Endothelial cell of umbilical vein (primary cell): ENCODE measurements around the gene RAB21. TPM values are rescaled to one million over a fixed set of nuclear protein-coding genes. Genes with fewer than 3 reads are reported as not detected.

ENCODE experiments used
- BruUV-seq: library from RNA; stranded (reverse); fragments of 400-500 nt; replicated peaks from 2 replicates; lab custom pipeline; 2021; lab: Mats Ljungman, UMichigan
- CTCF ChIA-PET: fragments of 300-600, 350-600 bp; sonication (Branson Sonifier 250); formaldehyde crosslinking; loops from one replicate; lab custom pipeline; 2021; ENCODE audit warnings: antibody characterized with exemption, inconsistent platforms; lab: Charles Lee
- POLR2A ChIA-PET: fragments of 300-600, 350-600 bp; sonication (Branson Sonifier 250); formaldehyde crosslinking; loops from one replicate; lab custom pipeline; 2021; ENCODE audit warnings: antibody characterized with exemption, inconsistent platforms; lab: Charles Lee
- DNase-seq: peaks from one replicate; pipeline ENCODE4 v3.0.0-alpha.2; 2011; ENCODE audit warnings: low read depth, low spot score
- FAIRE-seq: peaks from 2 replicates; lab custom pipeline; 2011; peaks lifted over from hg19 to GRCh38; lab: Jason Lieb, UNC
- H2AFZ ChIP-seq: 2 replicates; pipeline ENCODE4 v1.6.0; 2012; ENCODE audit warnings: low read depth, low read length, control low read depth, inconsistent platforms
- H3K27ac ChIP-seq: 2 replicates; pipeline ENCODE4 v1.5.1; 2011; ENCODE audit warnings: low read depth, mild to moderate bottlenecking, control low read depth, low read length, moderate library complexity; ENCODE audit not compliant: insufficient read depth
- H3K27me3 ChIP-seq, 2 experiments: 2 replicates each; pipeline versions ENCODE4 v1.6.0 to v1.6.1; 2011; ENCODE audit warnings: low read length in 2 of 2, mixed read lengths in 1 of 2; ENCODE audit not compliant: control insufficient read depth in 2 of 2, insufficient read depth in 2 of 2
- H3K36me3 ChIP-seq, 2 experiments: 2 replicates in 1 of 2; 3 replicates in 1 of 2; pipeline ENCODE4 v1.5.1; 2011; ENCODE audit warnings: low read length in 2 of 2, mild to moderate bottlenecking in 1 of 2, moderate library complexity in 1 of 2; ENCODE audit not compliant: control insufficient read depth in 2 of 2, insufficient read depth in 2 of 2; ENCODE audit errors: extremely low read depth in 1 of 2
- H3K4me1 ChIP-seq: 3 replicates; pipeline ENCODE4 v1.5.1; 2011; ENCODE audit warnings: mild to moderate bottlenecking, low read length; ENCODE audit not compliant: control insufficient read depth, insufficient read depth; ENCODE audit errors: extremely low read depth
- H3K4me2 ChIP-seq: 2 replicates; pipeline ENCODE4 v1.6.1; 2011; ENCODE audit warnings: low read length, control low read depth, mixed read lengths; ENCODE audit not compliant: insufficient read depth
- H3K4me3 ChIP-seq, 3 experiments: fragments of 200-600 bp in 1 of 3; sonication (generic), shearing (Covaris generic) in 1 of 3; replicated peaks in 1 of 3; 2 replicates each; pipeline ENCODE4 v1.5.1; 2011 to 2016; ENCODE audit warnings: control low read depth in 3 of 3, low read length in 3 of 3, mild to moderate bottlenecking in 2 of 3, inconsistent platforms in 1 of 3, low read depth in 1 of 3, moderate library complexity in 1 of 3; ENCODE audit not compliant: insufficient read depth in 1 of 3
- H3K79me2 ChIP-seq: 2 replicates; pipeline ENCODE4 v1.6.0; 2012; ENCODE audit warnings: low read length, inconsistent platforms; ENCODE audit not compliant: control insufficient read depth, insufficient read depth
- H3K9ac ChIP-seq: replicated peaks from 2 replicates; pipeline ENCODE3; 2011; ENCODE audit warnings: low read length, control low read depth; ENCODE audit not compliant: insufficient read depth; ENCODE audit errors: extremely low read depth
- H3K9me1 ChIP-seq: replicated peaks from 3 replicates; pipeline ENCODE4 v1.6.0; 2011; ENCODE audit warnings: mild to moderate bottlenecking, low read length; ENCODE audit not compliant: control insufficient read depth, insufficient read depth; ENCODE audit errors: extremely low read depth
- H3K9me3 ChIP-seq: replicated peaks from 2 replicates; pipeline ENCODE4 v1.5.1; 2012; ENCODE audit warnings: low read length, inconsistent platforms; ENCODE audit not compliant: control insufficient read depth, insufficient read depth
- H4K20me1 ChIP-seq: replicated peaks from 2 replicates; pipeline ENCODE3; 2011; ENCODE audit warnings: mild to moderate bottlenecking, low read length; ENCODE audit not compliant: control insufficient read depth, insufficient read depth; ENCODE audit errors: extremely low read depth
- EZH2 ChIP-seq: IDR thresholded peaks from 2 replicates; pipeline ENCODE4 v1.6.1; 2012; ENCODE audit warnings: borderline replicate concordance, low read depth, mild to moderate bottlenecking, moderate library complexity, low read length, inconsistent platforms; ENCODE audit not compliant: severe bottlenecking
- FOS ChIP-seq: IDR thresholded peaks from 2 replicates; pipeline ENCODE4 v1.6.1; 2011; ENCODE audit warnings: mild to moderate bottlenecking, low read length, moderate library complexity, borderline replicate concordance; ENCODE audit not compliant: insufficient read depth
- GATA2 ChIP-seq: IDR thresholded peaks from 2 replicates; pipeline ENCODE4 v1.7.0; 2011; ENCODE audit warnings: low read depth, mild to moderate bottlenecking, moderate library complexity, mixed read lengths, low read length; ENCODE audit not compliant: insufficient read length, insufficient read depth
- JUN ChIP-seq: IDR thresholded peaks from 2 replicates; pipeline ENCODE4 v1.6.1; 2011; ENCODE audit warnings: borderline replicate concordance, low read depth; ENCODE audit not compliant: insufficient read length, insufficient read depth
- MYC ChIP-seq: IDR thresholded peaks from one replicate; pipeline ENCODE4 v1.6.1; 2011; ENCODE audit warnings: mild to moderate bottlenecking, low read depth, low read length
- POLR2A ChIP-seq: IDR thresholded peaks from 2 replicates; pipeline ENCODE4 v1.6.1; 2012; ENCODE audit warnings: low read depth, mild to moderate bottlenecking, control low read depth, low read length
- POLR2AphosphoS5 ChIP-seq: IDR thresholded peaks from 2 replicates; pipeline ENCODE4 v1.6.1; 2012; ENCODE audit warnings: low read depth, mild to moderate bottlenecking, control low read depth, low read length, moderate library complexity; ENCODE audit not compliant: insufficient read depth
- dilution Hi-C: fragments of 300-500 bp; cut with MboI; formaldehyde crosslinking; loops from one replicate; pipeline ENCODE4 v1.15.0; 2019; ENCODE audit warnings: low sequenced_read_pairs; ENCODE audit not compliant: extremely low pct_ligation_motif_present
- intact Hi-C: fragments of 100-400 bp; cut with micrococcal nuclease; formaldehyde crosslinking; loops from one replicate; pipeline ENCODE4 v1.10.0; 2022
- polyA plus RNA-seq, 4 experiments: library from polyadenylated mRNA; depleted of rRNA in 3 of 4; stranded (reverse) in 3 of 4; unstranded in 1 of 4; fragments of >200 nt; gene quantifications; 2 replicates each; pipeline versions ENCODE4 v1.2.1 to v1.2.3, GENCODE V29; 2011 to 2012; ENCODE audit warnings: missing spikeins in 1 of 4
- total RNA-seq: library from RNA; stranded (reverse); gene quantifications from 2 replicates; pipeline ENCODE4 v1.2.3, GENCODE V29; 2021
- TF ChIP-seq, protein P1 (sequence below), 2 donors: IDR thresholded peaks; 1 replicate in 1 of 2; 2 replicates in 1 of 2; pipeline ENCODE4 v1.5.1; 2011; ENCODE audit warnings: low read length in 2 of 2, mild to moderate bottlenecking in 2 of 2, moderate library complexity in 2 of 2, control low read depth in 1 of 2, inconsistent platforms in 1 of 2, low read depth in 1 of 2; ENCODE audit not compliant: insufficient read depth in 1 of 2; ENCODE audit errors: extremely low read depth in 1 of 2
- TF ChIP-seq, protein P2 (sequence below): IDR thresholded peaks from 2 replicates; pipeline ENCODE4 v1.6.1; 2011; ENCODE audit not compliant: insufficient read depth, insufficient read length

The RAB21 gene
- total and polyA plus RNA-seq, 2 donors (not counting 3 experiments of a cell fraction or from before 2014, with no cell fraction given): 1.8 to 49.6 TPM

DNA sequence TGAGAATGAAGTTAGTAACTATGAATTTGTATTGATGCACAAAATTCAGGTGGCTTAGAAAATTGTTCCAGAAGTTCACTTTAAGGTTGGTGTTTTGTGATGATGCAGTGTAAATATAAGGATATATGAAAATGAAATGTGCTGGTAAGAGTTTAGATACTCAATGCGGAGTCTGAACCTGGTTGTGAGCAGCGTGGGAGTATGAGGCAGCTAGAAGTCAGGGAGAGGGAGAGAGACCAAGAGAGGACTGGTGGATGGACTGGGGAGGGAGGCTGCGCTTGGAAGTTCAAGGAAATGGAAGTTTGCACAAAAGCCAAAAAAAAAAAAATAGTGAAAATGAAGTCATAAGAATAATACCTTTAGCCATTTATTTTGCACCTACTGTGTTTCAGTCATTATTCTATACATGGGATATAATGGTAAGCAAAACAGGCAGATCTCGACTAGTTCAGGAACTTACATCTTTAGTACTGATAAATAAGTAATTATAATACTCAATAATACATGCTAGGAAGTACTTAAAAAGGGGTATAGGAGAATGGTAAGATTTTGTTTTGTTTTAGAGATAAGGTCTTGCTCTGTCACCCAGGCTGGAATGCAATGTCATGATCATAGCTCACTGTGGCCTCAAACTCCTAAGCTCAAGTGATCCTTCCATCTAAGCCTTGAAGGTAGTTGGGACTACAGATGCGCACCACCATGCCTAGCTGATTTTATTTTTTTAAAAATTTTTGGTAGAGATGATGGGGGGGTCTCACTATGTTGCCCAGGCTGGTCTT, 10.0 kb upstream of the RAB21 start:
- no peak for FAIRE-seq
- no peaks in the 10 kb centered on the region for H3K9me1 ChIP-seq

More for the DNA sequence above, 10.0 kb upstream of the RAB21 start:
- no peaks in the 10 kb centered on the region for H3K79me2 ChIP-seq
- H3K4me1 ChIP-seq: no peaks in the 10 kb centered on the region
- intact Hi-C loops (loop anchor here (2.0 kb wide), 1 partner anchor 1012 kb away; no protein-coding TSS in a partner anchor), dilution Hi-C loops (no loop called here)
- H3K4me3 ChIP-seq: no peak overlapping the region
- no peaks in the 10 kb centered on the region for H3K9me3 ChIP-seq
- H3K4me2 ChIP-seq: no peak overlapping the region
- BruUV-seq: no TSS peak
- no peaks in the 10 kb centered on the region for H3K36me3 ChIP-seq
- TF ChIP-seq MYC: no peak
- no peak for TF ChIP-seq POLR2AphosphoS5
- TF ChIP-seq, protein P1, sequence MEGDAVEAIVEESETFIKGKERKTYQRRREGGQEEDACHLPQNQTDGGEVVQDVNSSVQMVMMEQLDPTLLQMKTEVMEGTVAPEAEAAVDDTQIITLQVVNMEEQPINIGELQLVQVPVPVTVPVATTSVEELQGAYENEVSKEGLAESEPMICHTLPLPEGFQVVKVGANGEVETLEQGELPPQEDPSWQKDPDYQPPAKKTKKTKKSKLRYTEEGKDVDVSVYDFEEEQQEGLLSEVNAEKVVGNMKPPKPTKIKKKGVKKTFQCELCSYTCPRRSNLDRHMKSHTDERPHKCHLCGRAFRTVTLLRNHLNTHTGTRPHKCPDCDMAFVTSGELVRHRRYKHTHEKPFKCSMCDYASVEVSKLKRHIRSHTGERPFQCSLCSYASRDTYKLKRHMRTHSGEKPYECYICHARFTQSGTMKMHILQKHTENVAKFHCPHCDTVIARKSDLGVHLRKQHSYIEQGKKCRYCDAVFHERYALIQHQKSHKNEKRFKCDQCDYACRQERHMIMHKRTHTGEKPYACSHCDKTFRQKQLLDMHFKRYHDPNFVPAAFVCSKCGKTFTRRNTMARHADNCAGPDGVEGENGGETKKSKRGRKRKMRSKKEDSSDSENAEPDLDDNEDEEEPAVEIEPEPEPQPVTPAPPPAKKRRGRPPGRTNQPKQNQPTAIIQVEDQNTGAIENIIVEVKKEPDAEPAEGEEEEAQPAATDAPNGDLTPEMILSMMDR (IDR thresholded peaks at IDR 0.05; ENCODE audit: extremely low read depth in 1 of 2, insufficient read depth in 1 of 2, low read depth in 1 of 2, low read length in 2 of 2): no peak
- TF ChIP-seq JUN: no peak
- TF ChIP-seq POLR2A: no peak
- TF ChIP-seq, protein P2, sequence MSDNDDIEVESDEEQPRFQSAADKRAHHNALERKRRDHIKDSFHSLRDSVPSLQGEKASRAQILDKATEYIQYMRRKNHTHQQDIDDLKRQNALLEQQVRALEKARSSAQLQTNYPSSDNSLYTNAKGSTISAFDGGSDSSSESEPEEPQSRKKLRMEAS: no peak
- TF ChIP-seq EZH2: no peak
- TF ChIP-seq FOS: no peak
- TF ChIP-seq GATA2: no peak
- POLR2A ChIA-PET: interaction anchor here (0.7 kb wide), 1 partner anchor 339 kb away, joined by 3 read pairs; no protein-coding TSS in a partner anchor
- no peak for DNase-seq
- no peak overlapping the region for H3K9ac ChIP-seq
- CTCF ChIA-PET: interaction anchor here (1.3 to 6.8 kb wide), 6 partner anchors 9 to 1154 kb away, joined by 3 to 189 read pairs (median 42); partner anchors contain the start of gene TMEM19
- no peak overlapping the region for H2AFZ ChIP-seq
- no peak overlapping the region for H3K27ac ChIP-seq
- H4K20me1 ChIP-seq: no peaks in the 10 kb centered on the region
- H3K27me3 ChIP-seq: peaks cover 9 to 17% of the 10 kb centered on the region in 2 experiments
